Measurements from ENCODE around the gene INSC. TPM values are rescaled to one million over a fixed set of nuclear protein-coding genes. Genes with fewer than 3 reads are reported as not detected.

Gene INSC
- total RNA-seq, 2 donors from 2014 or later: 1.6 TPM

GRCh38 chr11:15266999-15267398 is 152.3 kb downstream of the INSC start:
- no peak for TF ChIP-seq CTCF (IDR thresholded peaks at IDR 0.05)
- DNase-seq: no peak
- Histone ChIP-seq H3K4me3 (no peak overlapping the region), H3K9ac (ENCODE audit: low read depth in 2 of 2, low read length in 2 of 2) (no peak overlapping the region), H3K9me3 (no peaks in the 10 kb centered on the region), H3K36me3 (no peaks in the 10 kb centered on the region), H3K4me1 (no peaks in the 10 kb centered on the region), H3K27me3 (no peaks in the 10 kb centered on the region), H3K27ac (no peak overlapping the region)
- intact Hi-C loops (cut with DNase I): no loop called here

GRCh38 chr11:15268598-15268997 is 153.9 kb downstream of the INSC start:
- Histone ChIP-seq H3K4me3 (no peak overlapping the region), H3K9me3 (no peaks in the 10 kb centered on the region), H3K27ac (no peak overlapping the region), H3K9ac (ENCODE audit: low read depth in 2 of 2, low read length in 2 of 2) (no peak overlapping the region), H3K4me1 (no peaks in the 10 kb centered on the region), H3K27me3 (no peaks in the 10 kb centered on the region), H3K36me3 (no peaks in the 10 kb centered on the region)
- intact Hi-C loops (cut with DNase I): no loop called here
- DNase-seq: no peak
- TF ChIP-seq CTCF (IDR thresholded peaks at IDR 0.05): no peak

- no peaks in the 10 kb centered on the region for H3K9me3 ChIP-seq
- intact Hi-C loops (cut with DNase I): no loop called here
- TF ChIP-seq CTCF (IDR thresholded peaks at IDR 0.05): no peak
- no peaks in the 10 kb centered on the region for H3K27me3 ChIP-seq
- no peaks in the 10 kb centered on the region for H3K36me3 ChIP-seq
- DNase-seq: no peak
- no peak overlapping the region for H3K9ac ChIP-seq (ENCODE audit: low read depth in 2 of 2, low read length in 2 of 2)
- H3K4me1 ChIP-seq: no peaks in the 10 kb centered on the region
- no peak overlapping the region for H3K4me3 ChIP-seq
- no peak overlapping the region for H3K27ac ChIP-seq
Measured at GRCh38 chr11:15275141-15275540, 160.4 kb downstream of the INSC start.

GRCh38 chr11:15276621-15277020 is 161.9 kb downstream of the INSC start:
- Histone ChIP-seq H3K9ac (ENCODE audit: low read depth in 2 of 2, low read length in 2 of 2) (no peak overlapping the region), H3K9me3 (no peaks in the 10 kb centered on the region), H3K36me3 (no peaks in the 10 kb centered on the region), H3K27ac (no peak overlapping the region), H3K4me1 (no peaks in the 10 kb centered on the region), H3K27me3 (no peaks in the 10 kb centered on the region), H3K4me3 (no peak overlapping the region)
- no peak for TF ChIP-seq CTCF (IDR thresholded peaks at IDR 0.05)
- intact Hi-C loops (cut with DNase I): no loop called here
- no peak for DNase-seq

- Histone ChIP-seq H3K9ac (ENCODE audit: low read depth in 2 of 2, low read length in 2 of 2) (no peak overlapping the region), H3K27me3 (no peaks in the 10 kb centered on the region), H3K36me3 (no peaks in the 10 kb centered on the region), H3K27ac (no peak overlapping the region), H3K9me3 (no peaks in the 10 kb centered on the region), H3K4me3 (no peak overlapping the region), H3K4me1 (no peaks in the 10 kb centered on the region)
- DNase-seq: no peak
- no peak for TF ChIP-seq CTCF (IDR thresholded peaks at IDR 0.05)
- intact Hi-C loops (cut with DNase I): no loop called here
Measured at GRCh38 chr11:15278128-15278527, 163.4 kb downstream of the INSC start.

GRCh38 chr11:15280393-15280792 is 165.7 kb downstream of the INSC start:
- TF ChIP-seq CTCF (IDR thresholded peaks at IDR 0.05): no peak
- intact Hi-C loops (cut with DNase I): no loop called here
- H3K9ac ChIP-seq (ENCODE audit: low read depth in 2 of 2, low read length in 2 of 2): no peak overlapping the region
- no peaks in the 10 kb centered on the region for H3K9me3 ChIP-seq
- no peaks in the 10 kb centered on the region for H3K27me3 ChIP-seq
- H3K4me1 ChIP-seq: no peaks in the 10 kb centered on the region
- DNase-seq: no peak
- no peak overlapping the region for H3K27ac ChIP-seq
- H3K36me3 ChIP-seq: no peaks in the 10 kb centered on the region
- no peak overlapping the region for H3K4me3 ChIP-seq

Measured in colonic mucosa (tissue), 4 donors.